Activated CD4-positive, alpha-beta memory T cell treated with anti-CD3 and anti-CD28 coated beads, Interleukin-2, amount 10 ng/mL, durations not matched to agents 7 days and 5 days (primary cell): Measurements from ENCODE around the gene PLXNA2. TPM values are rescaled to one million over a fixed set of nuclear protein-coding genes. Genes with fewer than 3 reads are reported as not detected.

Source experiments
- CTCF ChIA-PET: fragments of 350-600 bp; sonication (Branson Sonifier 250); formaldehyde crosslinking; loops from one replicate; lab custom pipeline; 2021; ENCODE audit warnings: antibody characterized with exemption, inconsistent platforms; lab: Charles Lee
- POLR2A ChIA-PET: fragments of 350-600 bp; sonication (Branson Sonifier 250); formaldehyde crosslinking; loops from one replicate; lab custom pipeline; 2021; ENCODE audit warnings: antibody characterized with exemption; lab: Charles Lee
- DNase-seq: peaks from one replicate; pipeline ENCODE4 v3.0.0-alpha.2; 2020
- H3K27ac Mint-ChIP-seq: one replicate; pipeline ENCODE4 v1.8.0; 2021; ENCODE audit warnings: mild to moderate bottlenecking, mixed read lengths
- H3K27me3 Mint-ChIP-seq: one replicate; pipeline ENCODE4 v1.8.0; 2021; ENCODE audit warnings: mixed read lengths
- H3K36me3 Mint-ChIP-seq: one replicate; pipeline ENCODE4 v1.8.0; 2021; ENCODE audit warnings: low read depth, mixed read lengths
- H3K4me1 Mint-ChIP-seq: one replicate; pipeline ENCODE4 v1.8.0; 2021; ENCODE audit warnings: mixed read lengths
- H3K4me3 Mint-ChIP-seq: one replicate; pipeline ENCODE4 v1.8.0; 2021; ENCODE audit warnings: mild to moderate bottlenecking, mixed read lengths
- H3K9me3 Mint-ChIP-seq: one replicate; pipeline ENCODE4 v1.8.0; 2021; ENCODE audit warnings: mixed read lengths
- total RNA-seq, 2 experiments: library from RNA; stranded (reverse); gene quantifications; one replicate each; pipeline ENCODE4 v1.2.3, GENCODE V29; 2021

The PLXNA2 gene
- total RNA-seq, 2 experiments from 2014 or later, result 0.43 to 0.65 TPM

GRCh38 chr1:208183977-208184911, 59.9 kb downstream of the PLXNA2 start:
- CTCF ChIA-PET, result interaction anchor here (1.1 to 1.7 kb wide), 2 partner anchors 49 to 162 kb away, joined by 3 read pairs; no protein-coding TSS in a partner anchor
- Mint-ChIP-seq H3K9me3 (no peaks in the 10 kb centered on the region), H3K27me3 (peaks cover 16% of the 10 kb centered on the region), H3K27ac (no peak overlapping the region), H3K4me3 (no peak overlapping the region), H3K36me3 (no peaks in the 10 kb centered on the region), H3K4me1 (peaks cover 14% of the 10 kb centered on the region)
- no peak for DNase-seq
- POLR2A ChIA-PET, result no interaction called here

GRCh38 chr1:208182880-208183645, 61.1 kb downstream of the PLXNA2 start:
- no peak overlapping the region for H3K4me3 Mint-ChIP-seq
- H3K27ac Mint-ChIP-seq, result no peak overlapping the region
- H3K9me3 Mint-ChIP-seq, result no peaks in the 10 kb centered on the region
- DNase-seq, result no peak
- peaks cover 8% of the 10 kb centered on the region for H3K4me1 Mint-ChIP-seq
- no peaks in the 10 kb centered on the region for H3K36me3 Mint-ChIP-seq
- ChIA-PET CTCF (interaction anchor here (1.7 kb wide), 1 partner anchor 50 kb away, joined by 3 read pairs; no protein-coding TSS in a partner anchor), POLR2A (no interaction called here)
- H3K27me3 Mint-ChIP-seq, result peaks cover 16% of the 10 kb centered on the region

DNA sequence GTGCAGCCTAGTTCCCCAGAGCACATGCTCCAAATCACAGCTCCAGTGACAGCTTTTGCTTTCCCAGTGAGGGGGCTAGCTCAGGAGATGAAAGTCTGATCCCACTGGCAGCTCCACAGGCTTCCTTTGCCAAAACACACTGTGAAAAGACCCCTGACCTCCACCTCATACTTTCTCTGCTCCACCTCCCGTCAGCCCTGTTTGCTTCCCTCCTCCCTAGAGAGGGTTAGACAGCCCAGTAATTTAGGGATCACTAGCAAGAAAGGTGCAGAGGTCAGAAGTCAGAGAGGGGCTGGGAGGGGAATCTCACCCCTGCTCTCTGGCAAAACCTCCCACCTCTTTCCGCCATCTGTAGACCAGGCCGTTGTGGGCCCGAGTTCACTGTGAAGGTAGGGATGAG, 62.8 kb downstream of the PLXNA2 start:
- peaks cover 13% of the 10 kb centered on the region for H3K27me3 Mint-ChIP-seq
- no peak overlapping the region for H3K27ac Mint-ChIP-seq
- H3K4me1 Mint-ChIP-seq, result peaks cover 4% of the 10 kb centered on the region
- H3K9me3 Mint-ChIP-seq, result no peaks in the 10 kb centered on the region
- ChIA-PET CTCF (interaction anchor here (0.6 kb wide), 1 partner anchor 13 kb away, joined by 3 read pairs; no protein-coding TSS in a partner anchor), POLR2A (no interaction called here)
- no peak for DNase-seq
- H3K4me3 Mint-ChIP-seq, result no peak overlapping the region
- H3K36me3 Mint-ChIP-seq, result no peaks in the 10 kb centered on the region

- POLR2A ChIA-PET, result no interaction called here
Measured at GRCh38 chr1:208180421-208180820, 63.8 kb downstream of the PLXNA2 start.

GRCh38 chr1:208179961-208180409, 64.2 kb downstream of the PLXNA2 start:
- CTCF ChIA-PET, result no interaction called here
- no peaks in the 10 kb centered on the region for H3K4me1 Mint-ChIP-seq
- no peak overlapping the region for H3K4me3 Mint-ChIP-seq
- H3K27me3 Mint-ChIP-seq, result peaks cover 9% of the 10 kb centered on the region
- POLR2A ChIA-PET, result no interaction called here
- DNase-seq, result no peak
- H3K27ac Mint-ChIP-seq, result no peak overlapping the region
- no peaks in the 10 kb centered on the region for H3K9me3 Mint-ChIP-seq
- no peaks in the 10 kb centered on the region for H3K36me3 Mint-ChIP-seq

More at GRCh38 chr1:208180421-208180820, 63.8 kb downstream of the PLXNA2 start:
- no peak overlapping the region for H3K4me3 Mint-ChIP-seq
- no peaks in the 10 kb centered on the region for H3K9me3 Mint-ChIP-seq
- peaks cover 9% of the 10 kb centered on the region for H3K27me3 Mint-ChIP-seq
- CTCF ChIA-PET, result no interaction called here
- no peak overlapping the region for H3K27ac Mint-ChIP-seq
- no peak for DNase-seq
- H3K36me3 Mint-ChIP-seq, result no peaks in the 10 kb centered on the region
- H3K4me1 Mint-ChIP-seq, result no peaks in the 10 kb centered on the region

DNA sequence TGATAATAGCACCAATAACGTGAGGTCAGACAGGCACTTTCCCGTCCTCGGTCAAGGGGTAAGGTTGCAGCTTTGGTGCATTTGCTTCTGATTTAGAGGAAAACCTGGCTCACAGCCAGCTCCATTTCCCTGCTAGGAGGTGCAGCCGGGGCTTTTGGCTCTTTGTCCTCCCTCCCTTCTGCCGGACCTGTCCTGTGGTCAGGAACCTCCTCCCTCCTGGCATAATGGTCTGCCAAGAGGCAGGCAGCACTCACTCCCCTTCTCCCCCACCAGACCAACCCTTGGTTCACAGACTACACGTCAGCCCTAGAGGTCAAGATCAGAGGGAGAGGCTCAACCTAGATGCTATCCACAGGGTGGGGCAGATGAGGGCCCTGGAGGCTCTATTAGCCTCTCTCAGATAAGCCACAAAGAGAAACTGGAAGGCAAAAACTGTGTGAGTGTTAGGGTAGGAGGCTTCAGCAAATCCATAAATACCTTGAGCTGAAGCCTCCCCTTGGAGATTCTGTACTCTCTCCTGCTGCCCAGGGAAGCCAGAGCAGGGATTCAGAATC, 64.8 kb downstream of the PLXNA2 start:
- H3K9me3 Mint-ChIP-seq, result no peaks in the 10 kb centered on the region
- H3K27ac Mint-ChIP-seq, result no peak overlapping the region
- H3K4me3 Mint-ChIP-seq, result no peak overlapping the region
- H3K36me3 Mint-ChIP-seq, result no peaks in the 10 kb centered on the region
- no peaks in the 10 kb centered on the region for H3K4me1 Mint-ChIP-seq
- no peak for DNase-seq
- peaks cover 7% of the 10 kb centered on the region for H3K27me3 Mint-ChIP-seq
- ChIA-PET CTCF (no interaction called here), POLR2A (no interaction called here)

DNA sequence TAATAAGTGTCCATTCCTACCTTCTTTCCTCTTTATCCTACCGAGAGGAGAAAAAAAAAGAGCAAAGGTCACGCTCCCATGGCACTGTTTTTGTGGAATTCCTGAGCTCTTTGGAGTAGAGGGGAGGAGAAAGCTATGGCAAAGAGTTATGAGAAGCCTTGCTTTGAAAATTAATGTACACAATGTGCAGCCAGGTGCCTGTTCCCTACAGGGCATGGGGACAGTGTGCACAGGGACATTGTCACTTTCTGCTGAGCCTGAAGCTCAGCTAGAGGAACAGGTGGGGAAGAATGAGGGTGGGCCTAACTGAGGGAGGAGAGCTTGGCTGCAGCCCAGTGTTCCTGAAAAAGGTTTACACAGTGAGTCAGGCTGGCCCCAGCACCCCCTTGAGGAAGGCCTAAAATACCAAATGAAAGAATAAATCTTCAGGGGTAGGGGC, 66.1 kb downstream of the PLXNA2 start:
- H3K27me3 Mint-ChIP-seq, result peaks cover 9% of the 10 kb centered on the region
- no peaks in the 10 kb centered on the region for H3K9me3 Mint-ChIP-seq
- H3K4me1 Mint-ChIP-seq, result no peaks in the 10 kb centered on the region
- H3K27ac Mint-ChIP-seq, result no peak overlapping the region
- no peak overlapping the region for H3K4me3 Mint-ChIP-seq
- ChIA-PET CTCF (no interaction called here), POLR2A (no interaction called here)
- no peak for DNase-seq
- no peaks in the 10 kb centered on the region for H3K36me3 Mint-ChIP-seq

- no peaks in the 10 kb centered on the region for H3K4me1 Mint-ChIP-seq
- H3K36me3 Mint-ChIP-seq, result no peaks in the 10 kb centered on the region
- no peaks in the 10 kb centered on the region for H3K9me3 Mint-ChIP-seq
- ChIA-PET POLR2A (no interaction called here), CTCF (no interaction called here)
- peaks cover 5% of the 10 kb centered on the region for H3K27me3 Mint-ChIP-seq
- H3K27ac Mint-ChIP-seq, result no peak overlapping the region
- H3K4me3 Mint-ChIP-seq, result no peak overlapping the region
- DNase-seq, result no peak
Measured at GRCh38 chr1:208177656-208178055, 66.5 kb downstream of the PLXNA2 start.

- Mint-ChIP-seq H3K9me3 (no peaks in the 10 kb centered on the region), H3K4me1 (no peaks in the 10 kb centered on the region), H3K4me3 (no peak overlapping the region), H3K27ac (no peak overlapping the region), H3K27me3 (peaks cover 3% of the 10 kb centered on the region), H3K36me3 (no peaks in the 10 kb centered on the region)
- ChIA-PET CTCF (no interaction called here), POLR2A (no interaction called here)
- no peak for DNase-seq
Measured at GRCh38 chr1:208176649-208177048, 67.5 kb downstream of the PLXNA2 start.

DNA sequence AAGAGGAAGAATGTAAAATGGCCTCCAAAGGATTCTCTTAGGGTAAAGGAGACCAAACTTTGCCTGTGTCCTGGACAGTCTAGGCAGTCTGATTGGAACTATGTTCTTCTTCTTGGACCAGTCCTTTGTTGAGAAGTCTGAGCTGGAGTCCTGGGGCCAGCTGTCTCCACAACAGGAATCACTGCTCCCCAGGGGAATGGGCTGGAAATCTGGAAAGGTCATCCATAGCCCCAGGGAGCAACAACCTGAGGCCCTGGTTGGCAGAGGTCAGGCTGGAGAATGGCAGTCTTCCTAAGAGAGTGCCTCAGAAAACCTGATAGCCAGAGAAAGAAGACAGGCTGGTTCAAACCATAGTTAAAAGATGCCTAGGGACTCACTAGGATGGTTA, 68.7 kb downstream of the PLXNA2 start:
- H3K4me3 Mint-ChIP-seq, result no peak overlapping the region
- CTCF ChIA-PET, result no interaction called here
- DNase-seq, result no peak
- no peaks in the 10 kb centered on the region for H3K4me1 Mint-ChIP-seq
- no peak overlapping the region for H3K27ac Mint-ChIP-seq
- POLR2A ChIA-PET, result no interaction called here
- peaks cover 6% of the 10 kb centered on the region for H3K27me3 Mint-ChIP-seq
- H3K9me3 Mint-ChIP-seq, result no peaks in the 10 kb centered on the region
- H3K36me3 Mint-ChIP-seq, result no peaks in the 10 kb centered on the region

DNA sequence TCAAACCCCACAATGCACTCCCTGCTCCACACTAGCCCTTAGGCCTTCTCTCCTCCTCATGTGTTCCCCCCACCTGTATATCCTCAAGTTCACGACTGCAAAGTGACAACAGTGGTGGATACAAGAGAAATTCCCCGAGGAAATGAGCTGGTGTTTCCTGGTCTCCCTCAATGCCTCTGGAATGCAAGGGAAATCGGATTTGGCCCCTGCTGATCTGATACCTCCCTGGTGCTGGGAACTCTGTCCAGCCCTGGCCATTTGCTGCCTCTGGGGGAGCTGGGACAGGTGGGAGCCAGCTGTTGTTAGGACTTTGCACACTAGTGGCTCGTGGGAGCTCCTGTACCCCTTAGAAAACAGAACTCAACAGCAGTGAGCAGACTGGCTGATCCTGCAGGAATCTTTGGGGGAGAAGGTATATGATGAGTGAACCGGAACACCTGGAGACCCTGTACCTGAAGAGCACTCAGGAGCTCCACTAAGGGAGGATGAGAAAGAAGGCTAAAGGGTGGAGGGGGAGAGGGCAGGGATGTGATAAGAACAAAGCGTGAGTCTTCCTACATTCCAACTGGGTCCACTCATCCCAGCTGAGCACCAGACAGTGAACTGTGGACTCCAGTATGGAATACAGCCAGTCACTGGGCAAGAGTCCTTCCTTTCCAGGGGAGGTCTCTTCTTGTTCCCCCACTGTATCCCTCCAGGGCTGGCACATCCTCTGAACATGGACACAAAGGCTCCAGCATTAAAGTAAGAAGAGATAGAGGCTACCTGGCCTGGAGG, 69.3 kb downstream of the PLXNA2 start:
- no peak overlapping the region for H3K4me3 Mint-ChIP-seq
- H3K9me3 Mint-ChIP-seq, result no peaks in the 10 kb centered on the region
- ChIA-PET POLR2A (no interaction called here), CTCF (no interaction called here)
- H3K27me3 Mint-ChIP-seq, result peaks cover 6% of the 10 kb centered on the region
- H3K27ac Mint-ChIP-seq, result no peak overlapping the region
- H3K4me1 Mint-ChIP-seq, result no peaks in the 10 kb centered on the region
- H3K36me3 Mint-ChIP-seq, result no peaks in the 10 kb centered on the region
- DNase-seq, result no peak

DNA sequence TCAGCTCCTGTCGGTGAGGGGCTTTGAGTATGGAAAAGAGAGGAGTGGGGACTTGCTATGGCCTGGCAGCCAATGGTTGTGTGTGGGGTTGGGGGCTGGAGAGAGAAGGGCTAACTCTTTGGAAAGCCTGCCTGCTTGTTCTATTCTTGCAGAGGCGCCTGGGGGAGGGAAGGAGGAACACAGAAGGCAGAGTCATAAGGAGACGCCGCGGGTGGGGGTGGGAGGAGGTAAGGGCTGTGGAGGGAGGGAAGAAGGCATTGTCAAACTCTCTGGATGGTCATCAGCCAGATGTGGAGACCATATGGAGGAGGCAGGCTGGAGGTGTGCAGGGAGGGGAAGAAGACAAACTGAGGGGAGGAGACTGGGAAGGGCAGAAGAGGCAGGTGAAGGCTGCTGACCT, 70.0 kb downstream of the PLXNA2 start:
- POLR2A ChIA-PET, result no interaction called here
- Mint-ChIP-seq H3K27me3 (peaks cover 11% of the 10 kb centered on the region), H3K4me3 (no peak overlapping the region), H3K27ac (no peak overlapping the region), H3K4me1 (no peaks in the 10 kb centered on the region), H3K36me3 (no peaks in the 10 kb centered on the region), H3K9me3 (no peaks in the 10 kb centered on the region)
- CTCF ChIA-PET, result no interaction called here
- no peak for DNase-seq
